H9 (cell line): ENCODE results near the gene HS6ST2. TPM values are rescaled to one million over a fixed set of nuclear protein-coding genes. Genes with fewer than 3 reads are reported as not detected.

Experiments
- DNase-seq: peaks from one replicate; pipeline ENCODE4 v3.0.0-alpha.2; 2017
- H2AFZ ChIP-seq: one replicate; pipeline ENCODE4 v1.6.1; 2013; ENCODE audit warnings: mild to moderate bottlenecking, low read length, control low read depth, moderate library complexity
- H2AK5ac ChIP-seq: 2 replicates; pipeline ENCODE4 v1.6.1; 2013; ENCODE audit warnings: low read length, control low read depth, mixed read lengths; ENCODE audit not compliant: insufficient read length
- H2BK120ac ChIP-seq: one replicate; pipeline ENCODE4 v1.6.1; 2013; ENCODE audit warnings: low read depth, mild to moderate bottlenecking, low read length, control low read depth, inconsistent platforms; ENCODE audit not compliant: poor library complexity, severe bottlenecking
- H2BK12ac ChIP-seq: 2 replicates; pipeline ENCODE4 v1.6.1; 2013; ENCODE audit warnings: low read length, control low read depth, mixed read lengths, low read depth; ENCODE audit not compliant: insufficient read length
- H2BK15ac ChIP-seq: 2 replicates; pipeline ENCODE4 v1.6.1; 2013; ENCODE audit warnings: low read depth, low read length, control low read depth
- H2BK20ac ChIP-seq: one replicate; pipeline ENCODE4 v1.6.1; 2013; ENCODE audit warnings: low read depth, mild to moderate bottlenecking, low read length, control low read depth, inconsistent platforms; ENCODE audit not compliant: poor library complexity, severe bottlenecking
- H2BK5ac ChIP-seq: 2 replicates; pipeline ENCODE4 v1.6.1; 2013; ENCODE audit warnings: low read length, control low read depth, mixed read lengths; ENCODE audit not compliant: insufficient read length
- H3K14ac ChIP-seq: 2 replicates; pipeline ENCODE4 v1.6.1; 2013; ENCODE audit warnings: low read length, control low read depth; ENCODE audit not compliant: insufficient read depth
- H3K18ac ChIP-seq: 2 replicates; pipeline ENCODE4 v1.6.1; 2013; ENCODE audit warnings: low read depth, mild to moderate bottlenecking, mixed read lengths, low read length, control low read depth; ENCODE audit not compliant: insufficient read length
- H3K23ac ChIP-seq: 2 replicates; pipeline ENCODE4 v1.6.1; 2013; ENCODE audit warnings: low read length, control low read depth, mixed read lengths, low read depth; ENCODE audit not compliant: insufficient read length
- H3K23me2 ChIP-seq: 2 replicates; pipeline ENCODE4 v1.6.1; 2013; ENCODE audit warnings: low read depth, mild to moderate bottlenecking, mixed read lengths, low read length, control low read depth; ENCODE audit not compliant: insufficient read length, poor library complexity, severe bottlenecking
- H3K27ac ChIP-seq: 2 replicates; pipeline ENCODE4 v1.5.1; 2013; ENCODE audit warnings: low read length, control low read depth, mixed read lengths, low read depth; ENCODE audit not compliant: insufficient read length
- H3K27me3 ChIP-seq: 2 replicates; pipeline ENCODE4 v1.6.1; 2013; ENCODE audit warnings: low read length, control low read depth, inconsistent platforms; ENCODE audit not compliant: insufficient read depth
- H3K4ac ChIP-seq: 2 replicates; pipeline ENCODE4 v1.6.1; 2013; ENCODE audit warnings: low read depth, mild to moderate bottlenecking, control low read depth, inconsistent platforms, low read length, moderate library complexity
- H3K4me1 ChIP-seq: 2 replicates; pipeline ENCODE4 v1.6.1; 2013; ENCODE audit warnings: low read length, control low read depth, inconsistent platforms; ENCODE audit not compliant: insufficient read depth
- H3K4me2 ChIP-seq: 2 replicates; pipeline ENCODE4 v1.6.1; 2013; ENCODE audit warnings: low read length, control low read depth, mixed read lengths; ENCODE audit not compliant: insufficient read length, insufficient read depth
- H3K56ac ChIP-seq: 2 replicates; pipeline ENCODE4 v1.6.1; 2013; ENCODE audit warnings: low read depth, mild to moderate bottlenecking, mixed read lengths, low read length, control low read depth; ENCODE audit not compliant: insufficient read length
- H3K79me1 ChIP-seq: 2 replicates; pipeline ENCODE4 v1.6.1; 2013; ENCODE audit warnings: low read depth, mild to moderate bottlenecking, moderate library complexity, low read length, control low read depth, inconsistent platforms; ENCODE audit not compliant: insufficient read depth, poor library complexity, severe bottlenecking
- H3K79me2 ChIP-seq: 2 replicates; pipeline ENCODE4 v1.6.1; 2013; ENCODE audit warnings: low read length, control low read depth, inconsistent platforms; ENCODE audit not compliant: insufficient read depth
- H3K9ac ChIP-seq: 2 replicates; pipeline ENCODE4 v1.6.1; 2013; ENCODE audit warnings: low read length, control low read depth, mixed read lengths; ENCODE audit not compliant: insufficient read length; ENCODE audit errors: extremely low read depth
- H3K9me3 ChIP-seq: one replicate; pipeline ENCODE4 v1.6.1; 2013; ENCODE audit warnings: low read depth, low read length, inconsistent platforms; ENCODE audit not compliant: control insufficient read depth
- H3T11ph ChIP-seq: one replicate; pipeline ENCODE4 v1.6.1; 2013; ENCODE audit warnings: mild to moderate bottlenecking, low read length, control low read depth, inconsistent platforms
- H4K20me1 ChIP-seq: one replicate; pipeline ENCODE4 v1.6.1; 2013; ENCODE audit not compliant: control insufficient read depth, insufficient read length, insufficient read depth
- H4K5ac ChIP-seq: 2 replicates; pipeline ENCODE4 v1.6.1; 2013; ENCODE audit warnings: low read depth, mild to moderate bottlenecking, mixed read lengths, low read length, control low read depth; ENCODE audit not compliant: insufficient read length
- H4K8ac ChIP-seq: replicated peaks from 2 replicates; pipeline ENCODE4 v1.6.1; 2013; ENCODE audit warnings: low read length, control low read depth, mixed read lengths, low read depth; ENCODE audit not compliant: insufficient read length
- H4K91ac ChIP-seq: 2 replicates; pipeline ENCODE4 v1.6.1; 2013; ENCODE audit warnings: low read depth, mild to moderate bottlenecking, moderate library complexity, mixed read lengths, low read length, control low read depth; ENCODE audit not compliant: insufficient read length
- H3K27ac Mint-ChIP-seq, 3 experiments: 2 replicates in 2 of 3; 3 replicates in 1 of 3; pipeline ENCODE4 v1.8.0; 2020 to 2021; ENCODE audit warnings: mixed read lengths in 3 of 3, mild to moderate bottlenecking in 1 of 3, moderate library complexity in 1 of 3
- H3K27me3 Mint-ChIP-seq: 2 replicates; pipeline ENCODE4 v1.8.0; 2021; ENCODE audit warnings: low read depth, mild to moderate bottlenecking, moderate library complexity, mixed read lengths
- H3K36me3 Mint-ChIP-seq, 3 experiments: 2 replicates in 2 of 3; 3 replicates in 1 of 3; pipeline ENCODE4 v1.8.0; 2020 to 2021; ENCODE audit warnings: low read depth in 3 of 3, mixed read lengths in 3 of 3; ENCODE audit not compliant: insufficient read depth in 1 of 3
- H3K4me1 Mint-ChIP-seq, 2 experiments: 2 replicates each; pipeline ENCODE4 v1.8.0; 2020; ENCODE audit warnings: mixed read lengths in 2 of 2
- H3K4me3 Mint-ChIP-seq, 2 experiments: 2 replicates in 1 of 2; 3 replicates in 1 of 2; pipeline ENCODE4 v1.8.0; 2020 to 2021; ENCODE audit warnings: mild to moderate bottlenecking in 2 of 2, mixed read lengths in 2 of 2, moderate library complexity in 1 of 2
- H3K9me3 Mint-ChIP-seq, 2 experiments: 2 replicates in 1 of 2; 3 replicates in 1 of 2; pipeline ENCODE4 v1.8.0; 2020; ENCODE audit warnings: mild to moderate bottlenecking in 2 of 2, mixed read lengths in 2 of 2, moderate library complexity in 1 of 2
- CTCF ChIP-seq: fragments of 200-600 bp; sonication (generic); conservative IDR thresholded peaks from 3 replicates; pipeline ENCODE4 v1.8.0; 2021; ENCODE audit warnings: antibody characterized with exemption, mild to moderate bottlenecking
- total RNA-seq: library from RNA; stranded (reverse); gene quantifications from 2 replicates; pipeline ENCODE4 v1.2.1, GENCODE V29; 2021

Gene HS6ST2
- total RNA-seq, 1 experiment from 2014 or later = 4.8 TPM

- Histone ChIP-seq H2BK15ac (no peak overlapping the region), H2AK5ac (no peak overlapping the region), H2BK5ac (no peak overlapping the region), H3K23ac (no peak overlapping the region), H4K8ac (no peak overlapping the region), H3T11ph (no peak overlapping the region), H3K4ac (no peak overlapping the region), H3K4me1 (no peaks in the 10 kb centered on the region; the same call in none of the 2 replicates), H2AFZ (no peak overlapping the region), H3K14ac (no peak overlapping the region), H2BK12ac (no peak overlapping the region), H4K5ac (no peak overlapping the region), H3K27me3 (no peaks in the 10 kb centered on the region), H4K20me1 (no peaks in the 10 kb centered on the region), H3K9me3 (no peaks in the 10 kb centered on the region), H3K23me2 (no peaks in the 10 kb centered on the region), H2BK20ac (no peak overlapping the region), H3K18ac (no peak overlapping the region), H3K9ac (no peak overlapping the region), H3K56ac (no peak overlapping the region), H3K4me2 (no peak overlapping the region), H3K27ac (no peak overlapping the region), H3K79me1 (no peaks in the 10 kb centered on the region), H2BK120ac (no peak overlapping the region), H4K91ac (no peak overlapping the region), H3K79me2 (no peaks in the 10 kb centered on the region)
- TF ChIP-seq CTCF = no peak
- Mint-ChIP-seq H3K27me3 (no peaks in the 10 kb centered on the region), H3K9me3 (no peaks in the 10 kb centered on the region), H3K4me1 (peaks cover 26 to 37% of the 10 kb centered on the region in 2 experiments), H3K27ac (no peak overlapping the region), H3K36me3 (no peaks in the 10 kb centered on the region), H3K4me3 (no peak overlapping the region)
- DNase-seq = no peak
Measured at GRCh38 chrX:132836471-132836870, 122.0 kb downstream of the HS6ST2 start.
